ENCODE measurements around the gene RAPGEF6. TPM values are rescaled to one million over a fixed set of nuclear protein-coding genes. Genes with fewer than 3 reads are reported as not detected.

RAPGEF6 gene
- total and polyA plus RNA-seq, 9 of the 15 experiments (the other 6 are each of a cell fraction or from before 2014, with no cell fraction given) = 2.7 to 23.4 (median 12.7) TPM

DNA sequence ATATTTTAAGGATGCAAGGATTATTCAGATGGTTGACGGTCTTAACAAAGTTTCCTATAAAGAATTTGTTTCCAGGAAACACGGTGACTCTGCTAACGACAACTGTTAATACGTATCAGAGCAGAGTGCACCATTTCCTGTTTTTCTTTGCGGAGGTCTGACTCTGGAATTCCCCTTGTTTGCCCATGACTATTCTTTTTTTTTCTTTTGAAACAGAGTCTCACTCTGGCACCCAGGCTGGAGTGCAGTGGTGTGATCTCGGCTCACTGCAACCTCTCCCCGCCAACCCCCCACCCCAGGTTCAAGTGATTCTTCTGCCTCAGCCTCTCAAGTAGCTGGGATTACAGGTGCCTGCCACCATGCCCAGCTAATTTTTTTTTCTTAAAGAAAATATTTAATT lies 255.3 kb downstream of the RAPGEF6 start (continued):
- TF ChIP-seq, protein P1, sequence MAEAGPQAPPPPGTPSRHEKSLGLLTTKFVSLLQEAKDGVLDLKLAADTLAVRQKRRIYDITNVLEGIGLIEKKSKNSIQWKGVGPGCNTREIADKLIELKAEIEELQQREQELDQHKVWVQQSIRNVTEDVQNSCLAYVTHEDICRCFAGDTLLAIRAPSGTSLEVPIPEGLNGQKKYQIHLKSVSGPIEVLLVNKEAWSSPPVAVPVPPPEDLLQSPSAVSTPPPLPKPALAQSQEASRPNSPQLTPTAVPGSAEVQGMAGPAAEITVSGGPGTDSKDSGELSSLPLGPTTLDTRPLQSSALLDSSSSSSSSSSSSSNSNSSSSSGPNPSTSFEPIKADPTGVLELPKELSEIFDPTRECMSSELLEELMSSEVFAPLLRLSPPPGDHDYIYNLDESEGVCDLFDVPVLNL (CRISPR knock-in tag; IDR thresholded peaks at IDR 0.05; ENCODE audit: low read depth) = no peak
- TF ChIP-seq TAL1 (IDR thresholded peaks at IDR 0.05) (no peak), SMC3 (conservative IDR thresholded peaks at IDR 0.05; ENCODE audit: insufficient read depth, low read depth, low read length) (no peak), HLTF (IDR thresholded peaks at IDR 0.05) (no peak), ZNF785 (CRISPR knock-in tag; IDR thresholded peaks at IDR 0.05) (no peak), JUND (IDR thresholded peaks at IDR 0.05; ENCODE audit: borderline replicate concordance, low read depth, low read length) (no peak), JUND (tag; IDR thresholded peaks at IDR 0.05; ENCODE audit: borderline replicate concordance, low read depth, low read length) (peak; percentile 3; the same call in 1 of the 3 replicates), SPI1 (IDR thresholded peaks at IDR 0.05; ENCODE audit: borderline replicate concordance, low read depth, low read length) (peak; percentile 88; the same call in 1 of the 2 replicates), POLR2G (IDR thresholded peaks at IDR 0.05; ENCODE audit: low read depth, low read length) (no peak), HIVEP1 (CRISPR knock-in tag; IDR thresholded peaks at IDR 0.05) (no peak), HDAC3 (IDR thresholded peaks at IDR 0.05; ENCODE audit: borderline replicate concordance, partially characterized antibody) (no peak), C11orf30 (IDR thresholded peaks at IDR 0.05; ENCODE audit: low read depth) (0 out of 2 replicates have a peak, but pooled peaks have one; percentile 31), ZNF274 (IDR thresholded peaks at IDR 0.05; ENCODE audit: borderline replicate concordance, low read depth, low read length) (no peak), ESRRB (CRISPR knock-in tag; IDR thresholded peaks at IDR 0.05; ENCODE audit: borderline replicate concordance) (no peak), NFATC3 (IDR thresholded peaks at IDR 0.05) (no peak), TRIM28 (IDR thresholded peaks at IDR 0.05) (no peak), ZNF3 (CRISPR knock-in tag; IDR thresholded peaks at IDR 0.05) (no peak), ETV1 (tag; conservative IDR thresholded peaks at IDR 0.05; ENCODE audit: low read depth) (peak; percentile 56), ZNF384 (IDR thresholded peaks at IDR 0.05; ENCODE audit: low read depth, low read length) (peak; percentile 38; the same call in 1 of the 2 replicates), NR2C2 (CRISPR knock-in tag; IDR thresholded peaks at IDR 0.05) (no peak), NR2C2 (tag; IDR thresholded peaks at IDR 0.05) (0 out of 2 replicates have a peak, but pooled peaks have one; percentile 29), CREM (IDR thresholded peaks at IDR 0.05; ENCODE audit: low read depth) (0 out of 2 replicates have a peak, but pooled peaks have one; percentile 3), PTBP1 (IDR thresholded peaks at IDR 0.05; ENCODE audit: low read depth, low read length) (no peak), ZKSCAN3 (CRISPR knock-in tag; IDR thresholded peaks at IDR 0.05) (no peak)
- TF ChIP-seq, protein P2, sequence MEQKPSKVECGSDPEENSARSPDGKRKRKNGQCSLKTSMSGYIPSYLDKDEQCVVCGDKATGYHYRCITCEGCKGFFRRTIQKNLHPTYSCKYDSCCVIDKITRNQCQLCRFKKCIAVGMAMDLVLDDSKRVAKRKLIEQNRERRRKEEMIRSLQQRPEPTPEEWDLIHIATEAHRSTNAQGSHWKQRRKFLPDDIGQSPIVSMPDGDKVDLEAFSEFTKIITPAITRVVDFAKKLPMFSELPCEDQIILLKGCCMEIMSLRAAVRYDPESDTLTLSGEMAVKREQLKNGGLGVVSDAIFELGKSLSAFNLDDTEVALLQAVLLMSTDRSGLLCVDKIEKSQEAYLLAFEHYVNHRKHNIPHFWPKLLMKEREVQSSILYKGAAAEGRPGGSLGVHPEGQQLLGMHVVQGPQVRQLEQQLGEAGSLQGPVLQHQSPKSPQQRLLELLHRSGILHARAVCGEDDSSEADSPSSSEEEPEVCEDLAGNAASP (IDR thresholded peaks at IDR 0.05) = no peak
- TF ChIP-seq, protein P3, sequence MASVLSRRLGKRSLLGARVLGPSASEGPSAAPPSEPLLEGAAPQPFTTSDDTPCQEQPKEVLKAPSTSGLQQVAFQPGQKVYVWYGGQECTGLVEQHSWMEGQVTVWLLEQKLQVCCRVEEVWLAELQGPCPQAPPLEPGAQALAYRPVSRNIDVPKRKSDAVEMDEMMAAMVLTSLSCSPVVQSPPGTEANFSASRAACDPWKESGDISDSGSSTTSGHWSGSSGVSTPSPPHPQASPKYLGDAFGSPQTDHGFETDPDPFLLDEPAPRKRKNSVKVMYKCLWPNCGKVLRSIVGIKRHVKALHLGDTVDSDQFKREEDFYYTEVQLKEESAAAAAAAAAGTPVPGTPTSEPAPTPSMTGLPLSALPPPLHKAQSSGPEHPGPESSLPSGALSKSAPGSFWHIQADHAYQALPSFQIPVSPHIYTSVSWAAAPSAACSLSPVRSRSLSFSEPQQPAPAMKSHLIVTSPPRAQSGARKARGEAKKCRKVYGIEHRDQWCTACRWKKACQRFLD (CRISPR knock-in tag; IDR thresholded peaks at IDR 0.05) = peak; percentile 64; the same call in 1 of the 2 replicates
- TF ChIP-seq, protein P4, sequence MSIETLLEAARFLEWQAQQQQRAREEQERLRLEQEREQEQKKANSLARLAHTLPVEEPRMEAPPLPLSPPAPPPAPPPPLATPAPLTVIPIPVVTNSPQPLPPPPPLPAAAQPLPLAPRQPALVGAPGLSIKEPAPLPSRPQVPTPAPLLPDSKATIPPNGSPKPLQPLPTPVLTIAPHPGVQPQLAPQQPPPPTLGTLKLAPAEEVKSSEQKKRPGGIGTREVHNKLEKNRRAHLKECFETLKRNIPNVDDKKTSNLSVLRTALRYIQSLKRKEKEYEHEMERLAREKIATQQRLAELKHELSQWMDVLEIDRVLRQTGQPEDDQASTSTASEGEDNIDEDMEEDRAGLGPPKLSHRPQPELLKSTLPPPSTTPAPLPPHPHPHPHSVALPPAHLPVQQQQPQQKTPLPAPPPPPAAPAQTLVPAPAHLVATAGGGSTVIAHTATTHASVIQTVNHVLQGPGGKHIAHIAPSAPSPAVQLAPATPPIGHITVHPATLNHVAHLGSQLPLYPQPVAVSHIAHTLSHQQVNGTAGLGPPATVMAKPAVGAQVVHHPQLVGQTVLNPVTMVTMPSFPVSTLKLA (conservative IDR thresholded peaks at IDR 0.05) = 0 out of 4 replicates have a peak, but pooled peaks of 1 of the 2 experiments have one; percentile 4

All from K562 (cell line).